IMR-90 (cell line): Measurements from ENCODE around the gene CELSR1. TPM values are rescaled to one million over a fixed set of nuclear protein-coding genes. Genes with fewer than 3 reads are reported as not detected.

Experiments
- ATAC-seq: fragments of 200-7000 bp; cut with Tn5 transposase; 2 replicates; pipeline ENCODE4 v1.9.1; 2020; ENCODE audit warnings: low read depth, mild to moderate bottlenecking, moderate library complexity
- BruUV-seq: library from RNA; stranded (reverse); fragments of 400-500 nt; replicated peaks from 2 replicates; lab custom pipeline; 2021; lab: Mats Ljungman, UMichigan
- CTCF ChIA-PET: fragments of 300-600 bp; formaldehyde crosslinking; extraction: SDS; loops from one replicate; lab custom pipeline; 2021; ENCODE audit warnings: antibody characterized with exemption; lab: Yijun Ruan, JAX
- POLR2A ChIA-PET: fragments of 300-600 bp; sonication (Branson Sonifier 250); formaldehyde crosslinking; loops from one replicate; lab custom pipeline; 2022; ENCODE audit warnings: antibody characterized with exemption; ENCODE audit not compliant: unreplicated experiment; lab: Charles Lee
- DNase-seq: peaks from one replicate; pipeline ENCODE4 v3.0.0; 2013
- H2AFZ ChIP-seq: replicated peaks from 2 replicates; pipeline ENCODE3; 2013; ENCODE audit warnings: low read length, mild to moderate bottlenecking; ENCODE audit not compliant: poor library complexity
- H2AK5ac ChIP-seq: 2 replicates; pipeline ENCODE4 v1.6.1; 2013; ENCODE audit warnings: low read depth, low read length, inconsistent platforms
- H2AK9ac ChIP-seq: replicated peaks from 2 replicates; pipeline ENCODE3; 2013; ENCODE audit warnings: mild to moderate bottlenecking, low read depth, low read length, moderate library complexity; ENCODE audit not compliant: poor library complexity
- H2BK120ac ChIP-seq: 2 replicates; pipeline ENCODE4 v1.6.1; 2013; ENCODE audit warnings: low read depth, low read length, inconsistent platforms
- H2BK15ac ChIP-seq: 3 replicates; pipeline ENCODE4 v1.6.1; 2013; ENCODE audit warnings: low read depth, low read length, inconsistent platforms
- H2BK20ac ChIP-seq: 2 replicates; pipeline ENCODE4 v1.6.1; 2013; ENCODE audit warnings: low read depth, mild to moderate bottlenecking, inconsistent platforms, low read length, moderate library complexity
- H2BK5ac ChIP-seq: 2 replicates; pipeline ENCODE4 v1.6.1; 2013; ENCODE audit warnings: mild to moderate bottlenecking, low read depth, low read length, inconsistent platforms; ENCODE audit not compliant: poor library complexity, severe bottlenecking
- H3K14ac ChIP-seq: replicated peaks from 2 replicates; pipeline ENCODE4 v1.6.1; 2013; ENCODE audit warnings: low read depth, low read length, inconsistent platforms
- H3K18ac ChIP-seq: 2 replicates; pipeline ENCODE4 v1.6.1; 2013; ENCODE audit warnings: low read depth, low read length, control low read depth
- H3K23ac ChIP-seq: 2 replicates; pipeline ENCODE4 v1.6.1; 2013; ENCODE audit warnings: low read depth, low read length, inconsistent platforms
- H3K27ac ChIP-seq: 2 replicates; pipeline ENCODE4 v1.5.1; 2013; ENCODE audit warnings: mild to moderate bottlenecking, control low read depth, low read length; ENCODE audit not compliant: insufficient read depth
- H3K27me3 ChIP-seq: 2 replicates; pipeline ENCODE4 v1.6.1; 2013; ENCODE audit warnings: low read length; ENCODE audit not compliant: control insufficient read depth, insufficient read depth
- H3K36me3 ChIP-seq: 2 replicates; pipeline ENCODE4 v1.6.1; 2013; ENCODE audit warnings: low read length, mixed read lengths; ENCODE audit not compliant: control insufficient read depth, insufficient read depth
- H3K4ac ChIP-seq: 2 replicates; pipeline ENCODE4 v1.6.1; 2013; ENCODE audit warnings: low read depth, low read length, inconsistent platforms
- H3K4me1 ChIP-seq: 2 replicates; pipeline ENCODE4 v1.6.1; 2013; ENCODE audit warnings: low read length, mixed read lengths; ENCODE audit not compliant: control insufficient read depth, insufficient read depth
- H3K4me2 ChIP-seq: 2 replicates; pipeline ENCODE4 v1.6.1; 2013; ENCODE audit warnings: low read depth, mild to moderate bottlenecking, control low read depth, low read length, moderate library complexity
- H3K4me3 ChIP-seq: 2 replicates; pipeline ENCODE4 v1.5.1; 2013; ENCODE audit warnings: low read depth, mild to moderate bottlenecking, control low read depth, low read length, moderate library complexity; ENCODE audit not compliant: insufficient read depth
- H3K56ac ChIP-seq: 2 replicates; pipeline ENCODE4 v1.6.1; 2013; ENCODE audit warnings: low read length, inconsistent platforms; ENCODE audit not compliant: insufficient read depth; ENCODE audit errors: extremely low read depth
- H3K79me1 ChIP-seq, 2 experiments: 2 replicates each; pipeline ENCODE4 v1.6.1; 2013; ENCODE audit warnings: low read length in 2 of 2, inconsistent platforms in 1 of 2, low read depth in 1 of 2
- H3K9ac ChIP-seq: 2 replicates; pipeline ENCODE4 v1.6.1; 2013; ENCODE audit warnings: low read depth, low read length, control low read depth
- H3K9me1 ChIP-seq: 2 replicates; pipeline ENCODE4 v1.6.1; 2013; ENCODE audit warnings: low read length, inconsistent platforms; ENCODE audit not compliant: insufficient read depth
- H3K9me3 ChIP-seq: 2 replicates; pipeline ENCODE4 v1.6.1; 2013; ENCODE audit warnings: low read length; ENCODE audit not compliant: control insufficient read depth, insufficient read depth
- H4K20me1 ChIP-seq: 2 replicates; pipeline ENCODE4 v1.6.1; 2013; ENCODE audit warnings: low read length, inconsistent platforms; ENCODE audit not compliant: insufficient read depth
- H4K5ac ChIP-seq: 2 replicates; pipeline ENCODE4 v1.6.1; 2013; ENCODE audit warnings: mild to moderate bottlenecking, low read depth, low read length, control low read depth
- H4K8ac ChIP-seq, 2 experiments: 2 replicates each; pipeline ENCODE4 v1.6.1; 2013; ENCODE audit warnings: low read depth in 2 of 2, low read length in 2 of 2, control low read depth in 1 of 2, inconsistent platforms in 1 of 2
- H4K91ac ChIP-seq: 2 replicates; pipeline ENCODE4 v1.6.1; 2013; ENCODE audit warnings: low read depth, low read length, inconsistent platforms; ENCODE audit not compliant: insufficient read depth
- BHLHE40 ChIP-seq: fragments of 150-350 bp; IDR thresholded peaks from 2 replicates; pipeline ENCODE4 v1.6.1; 2016; ENCODE audit warnings: mild to moderate bottlenecking, low read depth, low read length
- CEBPB ChIP-seq: IDR thresholded peaks from 2 replicates; pipeline ENCODE4 v1.6.1; 2012; ENCODE audit warnings: low read depth, low read length, improper control_type of control experiment
- CHD1 ChIP-seq: IDR thresholded peaks from 2 replicates; pipeline ENCODE4 v1.6.1; 2012; ENCODE audit warnings: low read depth, low read length, improper control_type of control experiment
- CTCF ChIP-seq: conservative IDR thresholded peaks from 2 replicates; pipeline ENCODE4 v1.5.1; 2012; ENCODE audit warnings: mild to moderate bottlenecking, low read depth, low read length, improper control_type of control experiment
- ELK1 ChIP-seq: fragments of 150-350 bp; IDR thresholded peaks from 2 replicates; pipeline ENCODE4 v1.6.1; 2016; ENCODE audit warnings: low read depth, mild to moderate bottlenecking, low read length, moderate library complexity, borderline replicate concordance
- FOS ChIP-seq: fragments of 150-350 bp; IDR thresholded peaks from 2 replicates; pipeline ENCODE4 v1.6.1; 2016; ENCODE audit warnings: low read depth, low read length
- MAFK ChIP-seq: IDR thresholded peaks from 2 replicates; pipeline ENCODE4 v1.6.1; 2012; ENCODE audit warnings: low read depth, low read length, improper control_type of control experiment
- MAZ ChIP-seq: IDR thresholded peaks from 2 replicates; pipeline ENCODE4 v1.6.1; 2012; ENCODE audit warnings: low read depth, mild to moderate bottlenecking, low read length, improper control_type of control experiment, moderate library complexity, borderline replicate concordance
- MXI1 ChIP-seq: IDR thresholded peaks from 2 replicates; pipeline ENCODE4 v1.6.1; 2012; ENCODE audit warnings: low read depth, mild to moderate bottlenecking, low read length, moderate library complexity, borderline replicate concordance
- NFE2L2 ChIP-seq: fragments of 150-350 bp; IDR thresholded peaks from 2 replicates; pipeline ENCODE4 v1.6.1; 2016; ENCODE audit warnings: low read depth, mild to moderate bottlenecking, low read length
- POLR2A ChIP-seq: IDR thresholded peaks from 2 replicates; pipeline ENCODE4 v1.6.1; 2012; ENCODE audit warnings: mild to moderate bottlenecking, low read depth, low read length
- RCOR1 ChIP-seq: IDR thresholded peaks from 2 replicates; pipeline ENCODE4 v1.6.1; 2012; ENCODE audit warnings: mild to moderate bottlenecking, low read length, improper control_type of control experiment; ENCODE audit not compliant: insufficient replicate concordance
- RFX5 ChIP-seq: IDR thresholded peaks from 2 replicates; pipeline ENCODE4 v1.8.0; 2012; ENCODE audit warnings: low read depth, mild to moderate bottlenecking, low read length, moderate library complexity
- SMC3 ChIP-seq: fragments of 150-350 bp; IDR thresholded peaks from 2 replicates; pipeline ENCODE4 v1.6.1; 2016; ENCODE audit warnings: low read depth, mild to moderate bottlenecking, antibody characterized with exemption, low read length, moderate library complexity
- USF2 ChIP-seq: fragments of 150-350 bp; IDR thresholded peaks from 2 replicates; pipeline ENCODE4 v1.6.1; 2017; ENCODE audit warnings: mild to moderate bottlenecking, antibody characterized with exemption, low read length, low read depth
- WGBS, 2 experiments: methylation state at CpG; one replicate each; pipeline versions ENCODE4 v1.1.5 to v1.1.7; 2013; ENCODE audit warnings: missing lambda C conversion rate in 2 of 2; ENCODE audit not compliant: insufficient read length in 1 of 2; ENCODE audit errors: extremely low coverage in 2 of 2; 5-methylcytosine and 5-hydroxymethylcytosine counted together
- dilution Hi-C: fragments of 300-500 bp; cut with HindIII; formaldehyde crosslinking; loops from one replicate; pipeline ENCODE4 v1.14.3; 2018; ENCODE audit warnings: low sequenced_read_pairs; ENCODE audit not compliant: unreplicated experiment
- in situ Hi-C: fragments of 300-500 bp; cut with MboI; formaldehyde crosslinking; loops from 3 replicates; pipeline ENCODE4 v1.14.3; 2019; ENCODE audit warnings: low sequenced_read_pairs, inconsistent platforms, mixed read lengths
- intact Hi-C: fragments of 100-400 bp; cut with micrococcal nuclease; formaldehyde crosslinking; loops from 2 replicates; pipeline ENCODE4 v1.10.0; 2022
- polyA plus RNA-seq, 3 experiments: library from polyadenylated mRNA; depleted of rRNA; stranded (reverse); fragments of >200 nt; gene quantifications; 2 replicates each; pipeline ENCODE4 v1.2.3, GENCODE V29; 2012; ENCODE audit warnings: low replicate concordance in 1 of 3
- total RNA-seq: library from RNA; depleted of rRNA; stranded (reverse); fragments of >200 nt; gene quantifications from 2 replicates; pipeline ENCODE4 v1.2.3, GENCODE V29; 2012

The CELSR1 gene
- total and polyA plus RNA-seq, 2 of the 4 experiments (the other 2 are of a cell fraction): 0.36 to 0.82 TPM

- Histone ChIP-seq H4K91ac (no peak overlapping the region), H3K14ac (no peak overlapping the region), H2BK5ac (no peak overlapping the region), H3K4me2 (no peak overlapping the region), H2BK20ac (no peak overlapping the region), H3K23ac (no peak overlapping the region), H3K79me1 (no peaks in the 10 kb centered on the region), H2AK9ac (no peak overlapping the region), H2AK5ac (no peak overlapping the region), H4K20me1 (no peaks in the 10 kb centered on the region), H3K27me3 (peaks cover 31% of the 10 kb centered on the region), H3K4me3 (no peak overlapping the region), H2AFZ (no peak overlapping the region), H3K9me1 (no peaks in the 10 kb centered on the region), H4K5ac (no peak overlapping the region), H3K9me3 (no peaks in the 10 kb centered on the region), H3K9ac (no peak overlapping the region), H3K4me1 (peaks cover 3% of the 10 kb centered on the region; the same call in 1 of the 2 replicates), H3K18ac (no peak overlapping the region), H2BK15ac (no peak overlapping the region), H3K27ac (no peak overlapping the region), H3K4ac (no peak overlapping the region), H3K36me3 (no peaks in the 10 kb centered on the region), H4K8ac (no peak overlapping the region), H3K56ac (no peak overlapping the region), H2BK120ac (no peak overlapping the region)
- in situ Hi-C loops: no loop called here
- TF ChIP-seq NFE2L2 (no peak), CEBPB (no peak), BHLHE40 (no peak), POLR2A (no peak), SMC3 (no peak), CTCF (no peak), ELK1 (no peak), MAZ (no peak), MXI1 (no peak), CHD1 (no peak), USF2 (no peak), RCOR1 (no peak), MAFK (no peak), FOS (no peak), RFX5 (no peak)
- ATAC-seq: no peak
- intact Hi-C loops: no loop called here
- 52% methylated on average over 6 of the region's 6 CpGs; no CpG with 5 or more reads in 1 of the 2 experiments for WGBS, 2 experiments
- POLR2A ChIA-PET: no interaction called here
- BruUV-seq: no TSS peak
- CTCF ChIA-PET: no interaction called here
- no peak for DNase-seq
- dilution Hi-C loops: no loop called here
Observed at GRCh38 chr22:46481386-46481785, 56.0 kb downstream of the CELSR1 start.
